Neural progenitor cell (in vitro differentiated cells): ENCODE data around the gene DSTN. TPM values are rescaled to one million over a fixed set of nuclear protein-coding genes. Genes with fewer than 3 reads are reported as not detected.

ENCODE experiments used
- DNase-seq: peaks from one replicate; pipeline ENCODE4 v3.0.0-alpha.2; 2016; ENCODE audit warnings: low spot score
- H2AFZ ChIP-seq: fragments of 200-600 bp; sonication (generic); replicated peaks from 2 replicates; pipeline ENCODE4 v1.6.1; 2016; ENCODE audit warnings: antibody characterized with exemption
- H3F3A ChIP-seq: fragments of 200-600 bp; sonication (generic); 2 replicates; pipeline ENCODE4 v1.6.1; 2016; ENCODE audit warnings: antibody characterized with exemption, low read depth
- H3K27ac ChIP-seq: fragments of 200-600 bp; sonication (generic); 2 replicates; pipeline ENCODE4 v1.5.1; 2016; ENCODE audit warnings: mild to moderate bottlenecking
- H3K27me3 ChIP-seq: fragments of 200-600 bp; sonication (generic); 2 replicates; pipeline ENCODE4 v1.6.1; 2016; ENCODE audit warnings: mild to moderate bottlenecking, moderate library complexity
- H3K36me3 ChIP-seq: fragments of 200-600 bp; sonication (generic); 2 replicates; pipeline ENCODE4 v1.5.1; 2016
- H3K4me1 ChIP-seq: fragments of 200-600 bp; sonication (generic); 2 replicates; pipeline ENCODE4 v1.6.1; 2016; ENCODE audit warnings: mixed run types
- H3K4me2 ChIP-seq: fragments of 200-600 bp; sonication (generic); 2 replicates; pipeline ENCODE4 v1.6.1; 2016
- H3K4me3 ChIP-seq: fragments of 200-600 bp; sonication (generic); 2 replicates; pipeline ENCODE4 v1.5.1; 2016
- H3K79me2 ChIP-seq: fragments of 200-600 bp; sonication (generic); 2 replicates; pipeline ENCODE4 v1.6.1; 2016; ENCODE audit warnings: low read depth
- H3K9ac ChIP-seq: fragments of 200-600 bp; sonication (generic); 2 replicates; pipeline ENCODE4 v1.6.1; 2016
- H3K9me3 ChIP-seq: fragments of 200-600 bp; sonication (generic); 2 replicates; pipeline ENCODE4 v1.5.1; 2016; ENCODE audit warnings: low read depth
- H4K20me1 ChIP-seq: fragments of 200-600 bp; sonication (generic); 2 replicates; pipeline ENCODE4 v1.6.1; 2016; ENCODE audit warnings: low read depth
- H3K27ac Mint-ChIP-seq: 3 replicates; pipeline ENCODE4 v1.8.0; 2021; ENCODE audit warnings: mixed read lengths
- H3K27me3 Mint-ChIP-seq: 2 replicates; pipeline ENCODE4 v1.8.0; 2022; ENCODE audit warnings: low read depth, mild to moderate bottlenecking, inconsistent platforms, moderate library complexity, mixed read lengths; ENCODE audit not compliant: insufficient read depth
- H3K36me3 Mint-ChIP-seq: 3 replicates; pipeline ENCODE4 v1.8.0; 2021; ENCODE audit warnings: mixed read lengths
- H3K4me1 Mint-ChIP-seq: 3 replicates; pipeline ENCODE4 v1.8.0; 2021; ENCODE audit warnings: mixed read lengths
- H3K4me3 Mint-ChIP-seq: 3 replicates; pipeline ENCODE4 v1.8.0; 2021; ENCODE audit warnings: mild to moderate bottlenecking, moderate library complexity, mixed read lengths
- H3K9me3 Mint-ChIP-seq: 3 replicates; pipeline ENCODE4 v1.8.0; 2020; ENCODE audit warnings: mixed read lengths
- CTCF ChIP-seq: fragments of 200-600 bp; sonication (generic); IDR thresholded peaks from 2 replicates; pipeline ENCODE4 v1.5.1; 2017; ENCODE audit warnings: antibody characterized with exemption, mild to moderate bottlenecking
- EZH2 ChIP-seq: fragments of 200-600 bp; sonication (generic); IDR thresholded peaks from 2 replicates; pipeline ENCODE4 v1.6.1; 2017; ENCODE audit warnings: antibody characterized with exemption, mild to moderate bottlenecking, moderate library complexity
- EZH2phosphoT487 ChIP-seq: fragments of 200-600 bp; sonication (generic); IDR thresholded peaks from 2 replicates; pipeline ENCODE4 v1.6.1; 2017; ENCODE audit warnings: antibody characterized with exemption
- total RNA-seq: library from RNA; depleted of rRNA; stranded (reverse); fragments of >200 nt; gene quantifications from 2 replicates; pipeline ENCODE4 v1.2.3, GENCODE V29; 2015; ENCODE audit warnings: low replicate concordance

DSTN gene
- total RNA-seq, 1 donor from 2014 or later, result 158 TPM

GRCh38 chr20:17579369-17580039 lies 9.6 kb downstream of the DSTN start:
- H3K9me3 ChIP-seq, result no peaks in the 10 kb centered on the region
- H3K9me3 Mint-ChIP-seq, result peaks cover 2% of the 10 kb centered on the region
- no peaks in the 10 kb centered on the region for H3K27me3 ChIP-seq
- no peak overlapping the region for H3K4me3 Mint-ChIP-seq
- no peak overlapping the region for H3K4me2 ChIP-seq
- peaks cover 31% of the 10 kb centered on the region for H4K20me1 ChIP-seq
- H3K4me1 ChIP-seq, result no peaks in the 10 kb centered on the region
- peaks cover 87% of the 10 kb centered on the region for H3K79me2 ChIP-seq
- no peaks in the 10 kb centered on the region for H3K36me3 ChIP-seq
- H3K27me3 Mint-ChIP-seq, result peaks cover 2% of the 10 kb centered on the region
- H3F3A ChIP-seq, result no peaks in the 10 kb centered on the region
- H3K27ac Mint-ChIP-seq, result no peak overlapping the region
- no peak overlapping the region for H3K4me3 ChIP-seq
- no peak overlapping the region for H3K27ac ChIP-seq
- DNase-seq, result no peak
- peaks cover 10% of the 10 kb centered on the region for H3K36me3 Mint-ChIP-seq
- no peak overlapping the region for H2AFZ ChIP-seq
- no peaks in the 10 kb centered on the region for H3K4me1 Mint-ChIP-seq
- TF ChIP-seq EZH2 (no peak), EZH2phosphoT487 (no peak), CTCF (no peak)
- no peak overlapping the region for H3K9ac ChIP-seq

- Histone ChIP-seq H3K4me2 (no peak overlapping the region), H3K9me3 (no peaks in the 10 kb centered on the region), H3K27ac (no peak overlapping the region), H3K9ac (no peak overlapping the region), H3F3A (no peaks in the 10 kb centered on the region), H3K27me3 (no peaks in the 10 kb centered on the region), H3K79me2 (peaks cover 85% of the 10 kb centered on the region), H3K4me1 (no peaks in the 10 kb centered on the region), H3K4me3 (no peak overlapping the region), H2AFZ (no peak overlapping the region), H4K20me1 (peaks cover 33% of the 10 kb centered on the region), H3K36me3 (no peaks in the 10 kb centered on the region)
- Mint-ChIP-seq H3K27me3 (no peaks in the 10 kb centered on the region), H3K27ac (no peak overlapping the region), H3K4me3 (no peak overlapping the region), H3K36me3 (peaks cover 10% of the 10 kb centered on the region), H3K9me3 (peaks cover 2% of the 10 kb centered on the region), H3K4me1 (no peaks in the 10 kb centered on the region)
- no peak for DNase-seq
- no peak for TF ChIP-seq CTCF
- no peak for TF ChIP-seq EZH2phosphoT487
- TF ChIP-seq EZH2, result no peak
Measured at GRCh38 chr20:17580895-17581294, 11.0 kb downstream of the DSTN start.

GRCh38 chr20:17583126-17583525 lies 13.3 kb downstream of the DSTN start:
- DNase-seq, result no peak
- Mint-ChIP-seq H3K27me3 (no peaks in the 10 kb centered on the region), H3K36me3 (peaks cover 10% of the 10 kb centered on the region), H3K27ac (no peak overlapping the region), H3K4me1 (no peaks in the 10 kb centered on the region), H3K9me3 (peaks cover 2% of the 10 kb centered on the region), H3K4me3 (no peak overlapping the region)
- H3K9me3 ChIP-seq, result no peaks in the 10 kb centered on the region
- no peak for TF ChIP-seq CTCF
- no peak for TF ChIP-seq EZH2phosphoT487
- no peak for TF ChIP-seq EZH2
- H3K4me3 ChIP-seq, result no peak overlapping the region
- no peaks in the 10 kb centered on the region for H3K36me3 ChIP-seq
- peaks cover 86% of the 10 kb centered on the region for H3K79me2 ChIP-seq
- no peaks in the 10 kb centered on the region for H3F3A ChIP-seq
- H3K9ac ChIP-seq, result no peak overlapping the region
- H4K20me1 ChIP-seq, result peaks cover 32% of the 10 kb centered on the region
- no peak overlapping the region for H3K4me2 ChIP-seq
- no peak overlapping the region for H3K27ac ChIP-seq
- H3K4me1 ChIP-seq, result no peaks in the 10 kb centered on the region
- no peak overlapping the region for H2AFZ ChIP-seq
- no peaks in the 10 kb centered on the region for H3K27me3 ChIP-seq
